Transverse colon (tissue), 3 donors: Measurements from ENCODE around the gene RBP4.

Source experiments
- EP300 ChIP-seq: sonication (generic); formaldehyde crosslinking; IDR thresholded peaks from one replicate; pipeline ENCODE4 v1.6.1; 2017; ENCODE audit warnings: antibody characterized with exemption, low read depth
- POLR2A ChIP-seq: fragments of 450-650 bp; IDR thresholded peaks from one replicate; pipeline ENCODE4 v1.6.1; 2016; ENCODE audit warnings: antibody characterized with exemption, mild to moderate bottlenecking, moderate library complexity
- TF ChIP-seq, protein P1 (sequence below), 5 experiments: fragments of 200-600 bp in 3 of 5; fragments of 450-650 bp in 2 of 5; sonication (generic) in 3 of 5; IDR thresholded peaks; 1 replicate in 2 of 5; 2 replicates in 3 of 5; pipeline ENCODE4 v1.5.1; 2016 to 2017; ENCODE audit warnings: antibody characterized with exemption in 5 of 5, inconsistent platforms in 3 of 5, mild to moderate bottlenecking in 2 of 5, moderate library complexity in 1 of 5

DNA sequence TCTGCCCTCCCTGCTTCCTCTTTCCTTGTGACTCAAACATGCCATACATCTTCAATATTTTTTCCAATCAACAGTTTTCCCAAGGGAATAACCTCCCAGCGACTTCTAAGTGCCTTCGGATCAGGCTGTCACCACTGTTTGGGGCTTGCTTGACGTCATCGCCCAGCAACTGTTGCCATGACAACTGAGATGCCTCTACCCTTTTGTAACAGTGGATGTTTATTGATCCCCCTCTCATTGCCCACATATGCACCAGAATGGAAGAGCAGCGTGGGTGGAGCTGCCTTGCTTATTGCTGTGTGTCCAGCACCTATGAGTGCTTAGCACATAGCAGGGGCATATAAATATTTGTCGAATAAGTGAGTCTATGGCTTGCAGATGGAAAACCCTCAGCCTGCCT, 20.2 kb downstream of the RBP4 start:
- no peak for TF ChIP-seq POLR2A
- TF ChIP-seq, protein P1, sequence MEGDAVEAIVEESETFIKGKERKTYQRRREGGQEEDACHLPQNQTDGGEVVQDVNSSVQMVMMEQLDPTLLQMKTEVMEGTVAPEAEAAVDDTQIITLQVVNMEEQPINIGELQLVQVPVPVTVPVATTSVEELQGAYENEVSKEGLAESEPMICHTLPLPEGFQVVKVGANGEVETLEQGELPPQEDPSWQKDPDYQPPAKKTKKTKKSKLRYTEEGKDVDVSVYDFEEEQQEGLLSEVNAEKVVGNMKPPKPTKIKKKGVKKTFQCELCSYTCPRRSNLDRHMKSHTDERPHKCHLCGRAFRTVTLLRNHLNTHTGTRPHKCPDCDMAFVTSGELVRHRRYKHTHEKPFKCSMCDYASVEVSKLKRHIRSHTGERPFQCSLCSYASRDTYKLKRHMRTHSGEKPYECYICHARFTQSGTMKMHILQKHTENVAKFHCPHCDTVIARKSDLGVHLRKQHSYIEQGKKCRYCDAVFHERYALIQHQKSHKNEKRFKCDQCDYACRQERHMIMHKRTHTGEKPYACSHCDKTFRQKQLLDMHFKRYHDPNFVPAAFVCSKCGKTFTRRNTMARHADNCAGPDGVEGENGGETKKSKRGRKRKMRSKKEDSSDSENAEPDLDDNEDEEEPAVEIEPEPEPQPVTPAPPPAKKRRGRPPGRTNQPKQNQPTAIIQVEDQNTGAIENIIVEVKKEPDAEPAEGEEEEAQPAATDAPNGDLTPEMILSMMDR (IDR thresholded peaks at IDR 0.05), result no peak
- TF ChIP-seq EP300, result no peak
